ENCODE results near the gene LPGAT1.

DNA sequence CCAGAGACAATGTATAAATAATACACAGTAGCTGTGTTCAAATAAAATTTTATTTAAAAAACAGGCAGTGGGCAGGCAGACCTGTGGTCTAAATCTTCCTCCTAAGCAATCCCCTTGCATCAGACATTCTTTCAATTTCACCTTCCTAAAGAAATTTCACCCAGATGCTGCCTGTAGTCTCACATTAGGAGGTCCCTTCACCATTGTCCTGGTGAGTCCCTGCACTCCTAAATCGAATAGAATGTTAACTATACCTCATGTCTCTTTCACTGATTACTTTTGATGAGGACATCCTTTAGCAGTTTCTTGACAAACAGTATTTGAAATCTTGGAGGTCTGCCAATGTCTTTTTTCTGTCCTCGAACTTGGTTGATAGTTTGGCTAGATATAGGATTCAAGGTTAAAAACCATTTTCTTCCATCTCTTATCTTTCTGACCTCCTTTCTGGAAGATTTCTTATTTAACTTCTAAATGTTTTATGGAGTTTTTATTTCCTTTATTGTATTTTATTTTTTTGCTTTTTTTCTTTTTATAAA lies 77.5 kb downstream of the LPGAT1 start:
- TF ChIP-seq CTCF (IDR thresholded peaks at IDR 0.05) = no peak
- TF ChIP-seq ZFX (IDR thresholded peaks at IDR 0.05; ENCODE audit: borderline replicate concordance) = no peak
